GM12878 (cell line): ENCODE results near the gene CENPC.
"Not testable (repeated sequence)": the region's sequence is repeated elsewhere in the genome, so short reads cannot be mapped to it uniquely, and the experiment has no call there.

Experiments used
- ATF7 ChIP-seq: fragments of 450-650 bp; IDR thresholded peaks from 2 replicates; pipeline ENCODE4 v1.6.1; 2016; ENCODE audit warnings: low read depth, mild to moderate bottlenecking
- BMI1 ChIP-seq: fragments of 450-650 bp; IDR thresholded peaks from 2 replicates; pipeline ENCODE4 v1.6.1; 2016; ENCODE audit warnings: mild to moderate bottlenecking, moderate library complexity, borderline replicate concordance
- CHD1 ChIP-seq: IDR thresholded peaks from 2 replicates; pipeline ENCODE4 v1.6.1; 2012; ENCODE audit warnings: low read depth, low read length, improper control_type of control experiment
- IKZF1 ChIP-seq: fragments of 450-650 bp; conservative IDR thresholded peaks from 2 replicates; pipeline ENCODE4 v1.6.1; 2017; ENCODE audit warnings: antibody characterized with exemption, mild to moderate bottlenecking
- POLR2A ChIP-seq: IDR thresholded peaks from 2 replicates; pipeline ENCODE4 v1.6.1; 2011; ENCODE audit warnings: low read depth, mild to moderate bottlenecking, low read length
- TBL1XR1 ChIP-seq: IDR thresholded peaks from 2 replicates; pipeline ENCODE4 v1.6.1; 2012; ENCODE audit warnings: low read depth, low read length, improper control_type of control experiment
- TCF12 ChIP-seq: IDR thresholded peaks from 2 replicates; pipeline ENCODE4 v1.6.1; 2011; ENCODE audit warnings: low read depth, mild to moderate bottlenecking, low read length
- USF1 ChIP-seq: IDR thresholded peaks from 2 replicates; pipeline ENCODE4 v1.6.1; 2011; ENCODE audit warnings: borderline replicate concordance, low read depth, mild to moderate bottlenecking, moderate library complexity, mixed read lengths, low read length; ENCODE audit not compliant: insufficient read depth; ENCODE audit errors: extremely low read length
- ZSCAN29 ChIP-seq: fragments of 450-650 bp; IDR thresholded peaks from 2 replicates; pipeline ENCODE4 v1.6.1; 2017; ENCODE audit warnings: mild to moderate bottlenecking, moderate library complexity
- TF ChIP-seq, protein P1 (sequence below): IDR thresholded peaks from 2 replicates; pipeline ENCODE4 v1.6.1; 2011; ENCODE audit warnings: mild to moderate bottlenecking, low read depth, low read length, moderate library complexity; ENCODE audit not compliant: insufficient replicate concordance
- TF ChIP-seq, protein P2 (sequence below), 3 experiments: IDR thresholded peaks in 2 of 3; conservative IDR thresholded peaks in 1 of 3; 2 replicates each; pipeline ENCODE4 v1.5.1; 2011; ENCODE audit warnings: low read depth in 3 of 3, low read length in 3 of 3, mild to moderate bottlenecking in 3 of 3, control low read depth in 2 of 3, moderate library complexity in 2 of 3, inconsistent platforms in 1 of 3, mixed read lengths in 1 of 3; ENCODE audit not compliant: control insufficient read depth in 2 of 3, insufficient read depth in 1 of 3; ENCODE audit errors: extremely low read depth in 1 of 3

DNA sequence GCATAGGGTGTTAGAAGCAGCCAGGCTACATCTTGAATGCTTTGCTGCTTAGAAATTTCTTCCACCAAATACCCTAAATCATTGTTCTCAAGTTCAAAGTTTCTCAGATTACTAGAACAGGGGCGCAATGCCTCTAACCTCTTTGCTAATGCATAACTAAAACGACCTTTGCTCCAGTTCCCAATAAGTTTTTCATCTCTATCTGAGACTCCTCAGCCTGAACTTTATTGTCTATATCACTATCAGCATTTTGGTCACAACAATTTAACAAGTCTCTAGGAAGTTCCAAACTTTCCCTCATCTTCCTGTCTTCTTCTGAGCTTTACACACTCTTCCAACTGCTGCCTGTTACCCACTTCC is 92.5 kb downstream of the CENPC start:
- not testable (repeated sequence) for TF ChIP-seq TBL1XR1, POLR2A, USF1, IKZF1, ZSCAN29, ATF7, BMI1, TCF12, CHD1
- TF ChIP-seq, protein P1, sequence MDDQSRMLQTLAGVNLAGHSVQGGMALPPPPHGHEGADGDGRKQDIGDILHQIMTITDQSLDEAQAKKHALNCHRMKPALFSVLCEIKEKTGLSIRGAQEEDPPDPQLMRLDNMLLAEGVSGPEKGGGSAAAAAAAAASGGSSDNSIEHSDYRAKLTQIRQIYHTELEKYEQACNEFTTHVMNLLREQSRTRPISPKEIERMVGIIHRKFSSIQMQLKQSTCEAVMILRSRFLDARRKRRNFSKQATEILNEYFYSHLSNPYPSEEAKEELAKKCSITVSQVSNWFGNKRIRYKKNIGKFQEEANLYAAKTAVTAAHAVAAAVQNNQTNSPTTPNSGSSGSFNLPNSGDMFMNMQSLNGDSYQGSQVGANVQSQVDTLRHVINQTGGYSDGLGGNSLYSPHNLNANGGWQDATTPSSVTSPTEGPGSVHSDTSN: not testable (repeated sequence)
- TF ChIP-seq, protein P2, sequence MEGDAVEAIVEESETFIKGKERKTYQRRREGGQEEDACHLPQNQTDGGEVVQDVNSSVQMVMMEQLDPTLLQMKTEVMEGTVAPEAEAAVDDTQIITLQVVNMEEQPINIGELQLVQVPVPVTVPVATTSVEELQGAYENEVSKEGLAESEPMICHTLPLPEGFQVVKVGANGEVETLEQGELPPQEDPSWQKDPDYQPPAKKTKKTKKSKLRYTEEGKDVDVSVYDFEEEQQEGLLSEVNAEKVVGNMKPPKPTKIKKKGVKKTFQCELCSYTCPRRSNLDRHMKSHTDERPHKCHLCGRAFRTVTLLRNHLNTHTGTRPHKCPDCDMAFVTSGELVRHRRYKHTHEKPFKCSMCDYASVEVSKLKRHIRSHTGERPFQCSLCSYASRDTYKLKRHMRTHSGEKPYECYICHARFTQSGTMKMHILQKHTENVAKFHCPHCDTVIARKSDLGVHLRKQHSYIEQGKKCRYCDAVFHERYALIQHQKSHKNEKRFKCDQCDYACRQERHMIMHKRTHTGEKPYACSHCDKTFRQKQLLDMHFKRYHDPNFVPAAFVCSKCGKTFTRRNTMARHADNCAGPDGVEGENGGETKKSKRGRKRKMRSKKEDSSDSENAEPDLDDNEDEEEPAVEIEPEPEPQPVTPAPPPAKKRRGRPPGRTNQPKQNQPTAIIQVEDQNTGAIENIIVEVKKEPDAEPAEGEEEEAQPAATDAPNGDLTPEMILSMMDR (IDR thresholded peaks at IDR 0.05 in 2 of 3, conservative IDR thresholded peaks at IDR 0.05 in 1 of 3; ENCODE audit: control insufficient read depth in 2 of 3, extremely low read depth in 1 of 3, insufficient read depth in 1 of 3, low read depth in 3 of 3, low read length in 3 of 3): not testable (repeated sequence)
